Stimulated activated CD4-positive, alpha-beta T cell treated with anti-CD3 and anti-CD28 coated beads, TNF-alpha, amount 100 ng/mL, for 48 hours (primary cell): ENCODE data around the gene ARF3.
A peak's percentile ranks its signal among the peaks of the same experiment; 100 is the strongest.
"Not testable (repeated sequence)": the region's sequence is repeated elsewhere in the genome, so short reads cannot be mapped to it uniquely, and the experiment has no call there.

ENCODE experiments used
- DNase-seq, 3 donors: peaks; one replicate each; pipeline ENCODE4 v3.0.0-alpha.2; 2020; ENCODE audit warnings: low read depth in 3 of 3

The ARF3 gene

GRCh38 chr12:48929551-48929950 is 27.7 kb downstream of the ARF3 start:
- no peak for DNase-seq

- no peak for DNase-seq
Observed at GRCh38 chr12:48927261-48927660, 30.0 kb downstream of the ARF3 start.

- peak; percentile 44 to 56 (median 54) for DNase-seq
Observed at GRCh38 chr12:48925304-48926011, 31.8 kb downstream of the ARF3 start, which contains the start of gene FKBP11. Gene FKBP11, minus strand, starts transcription at chr12:48925492. Its CDS starts 64 bp downstream, at chr12:48925428.

- DNase-seq: peak; percentile 40 to 55 (median 42)
Observed at GRCh38 chr12:48924617-48925303, 32.5 kb downstream of the ARF3 start.

GRCh38 chr12:48923117-48923516 is 34.2 kb downstream of the ARF3 start:
- DNase-seq: no peak

- DNase-seq: no peak
Observed at GRCh38 chr12:48917857-48918537, 39.3 kb downstream of the ARF3 start.

- no peak for DNase-seq
Observed at GRCh38 chr12:48910196-48910595, 47.1 kb downstream of the ARF3 start.

GRCh38 chr12:48909698-48910097 is 47.6 kb downstream of the ARF3 start:
- not testable (repeated sequence) for DNase-seq

GRCh38 chr12:48907245-48907644 is 50.0 kb downstream of the ARF3 start:
- DNase-seq: no peak

- peak; percentile 65 to 88 (median 68) for DNase-seq
Observed at GRCh38 chr12:48903982-48904411, 53.3 kb downstream of the ARF3 start.

GRCh38 chr12:48903363-48903981 is 53.8 kb downstream of the ARF3 start:
- DNase-seq: no peak

- no peak for DNase-seq
Observed at GRCh38 chr12:48901278-48901677, 56.0 kb downstream of the ARF3 start.

GRCh38 chr12:48899651-48900050 is 57.6 kb downstream of the ARF3 start:
- DNase-seq: no peak

- DNase-seq: no peak
Observed at GRCh38 chr12:48894271-48894670, 63.0 kb downstream of the ARF3 start.

- peak; percentile 59 to 67 (median 62) for DNase-seq
Observed at GRCh38 chr12:48890657-48891418, 66.4 kb downstream of the ARF3 start.

GRCh38 chr12:48889679-48890078 is 67.6 kb downstream of the ARF3 start:
- DNase-seq: no peak
